ENCODE results near the gene GAS7. TPM values are rescaled to one million over a fixed set of nuclear protein-coding genes. Genes with fewer than 3 reads are reported as not detected.

GAS7 gene
- total RNA-seq, 2 donors from 2014 or later: 69.0 to 70.8 TPM

- ATAC-seq (ENCODE audit: insufficient number of reproducible peaks, low FRiP score, low read depth): no peak
- no peaks in the 10 kb centered on the region for H3K9me3 ChIP-seq
- no peak overlapping the region for H3K27ac ChIP-seq
- H3K4me3 ChIP-seq: no peak overlapping the region
- H3K27me3 ChIP-seq (replicated peaks; ENCODE audit: insufficient read depth): no peaks in the 10 kb centered on the region
- H3K4me1 ChIP-seq (ENCODE audit: control insufficient read depth in 1 of 2, low read depth in 2 of 2): no peaks in the 10 kb centered on the region
- H3K36me3 ChIP-seq: no peaks in the 10 kb centered on the region
- TF ChIP-seq, protein P1, sequence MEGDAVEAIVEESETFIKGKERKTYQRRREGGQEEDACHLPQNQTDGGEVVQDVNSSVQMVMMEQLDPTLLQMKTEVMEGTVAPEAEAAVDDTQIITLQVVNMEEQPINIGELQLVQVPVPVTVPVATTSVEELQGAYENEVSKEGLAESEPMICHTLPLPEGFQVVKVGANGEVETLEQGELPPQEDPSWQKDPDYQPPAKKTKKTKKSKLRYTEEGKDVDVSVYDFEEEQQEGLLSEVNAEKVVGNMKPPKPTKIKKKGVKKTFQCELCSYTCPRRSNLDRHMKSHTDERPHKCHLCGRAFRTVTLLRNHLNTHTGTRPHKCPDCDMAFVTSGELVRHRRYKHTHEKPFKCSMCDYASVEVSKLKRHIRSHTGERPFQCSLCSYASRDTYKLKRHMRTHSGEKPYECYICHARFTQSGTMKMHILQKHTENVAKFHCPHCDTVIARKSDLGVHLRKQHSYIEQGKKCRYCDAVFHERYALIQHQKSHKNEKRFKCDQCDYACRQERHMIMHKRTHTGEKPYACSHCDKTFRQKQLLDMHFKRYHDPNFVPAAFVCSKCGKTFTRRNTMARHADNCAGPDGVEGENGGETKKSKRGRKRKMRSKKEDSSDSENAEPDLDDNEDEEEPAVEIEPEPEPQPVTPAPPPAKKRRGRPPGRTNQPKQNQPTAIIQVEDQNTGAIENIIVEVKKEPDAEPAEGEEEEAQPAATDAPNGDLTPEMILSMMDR (IDR thresholded peaks at IDR 0.05): no peak
- DNase-seq (ENCODE audit: low spot score): no peak
These were observed 105.8 kb downstream of the GAS7 start for GRCh38 chr17:10092595-10092994.

DNA sequence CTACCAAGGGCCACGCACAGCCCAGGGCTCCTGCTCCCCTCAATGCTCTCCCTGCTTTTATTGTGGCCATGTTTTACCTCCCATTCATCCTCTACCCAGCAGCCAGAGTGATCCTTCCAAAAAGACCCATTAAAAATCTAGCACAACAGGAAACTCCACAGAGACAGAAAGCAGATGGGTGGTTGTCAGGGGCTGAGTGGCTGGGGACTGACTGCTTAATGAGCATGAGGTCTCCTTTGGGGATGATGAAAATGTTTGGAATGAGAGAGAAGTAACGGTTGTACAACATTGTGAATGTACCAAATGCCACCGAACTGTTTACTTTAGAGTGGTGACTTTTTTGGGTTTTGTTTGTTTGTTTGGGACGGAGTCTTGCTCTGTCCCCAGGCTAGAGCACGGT, 107.4 kb downstream of the GAS7 start:
- ATAC-seq (ENCODE audit: insufficient number of reproducible peaks, low FRiP score, low read depth) (no peak), DNase-seq (ENCODE audit: low spot score) (no peak)
- H3K4me3 ChIP-seq: no peak overlapping the region
- H3K36me3 ChIP-seq: no peaks in the 10 kb centered on the region
- peaks cover 0 to 4% of the 10 kb centered on the region in 2 donors for H3K4me1 ChIP-seq (ENCODE audit: control insufficient read depth in 1 of 2, low read depth in 2 of 2)
- H3K9me3 ChIP-seq: no peaks in the 10 kb centered on the region
- H3K27ac ChIP-seq: no peak overlapping the region
- TF ChIP-seq, protein P1 (IDR thresholded peaks at IDR 0.05): no peak
- no peaks in the 10 kb centered on the region for H3K27me3 ChIP-seq (replicated peaks; ENCODE audit: insufficient read depth)

- DNase-seq (ENCODE audit: low spot score): no peak
These were observed 109.1 kb downstream of the GAS7 start for GRCh38 chr17:10089196-10089804.

DNA sequence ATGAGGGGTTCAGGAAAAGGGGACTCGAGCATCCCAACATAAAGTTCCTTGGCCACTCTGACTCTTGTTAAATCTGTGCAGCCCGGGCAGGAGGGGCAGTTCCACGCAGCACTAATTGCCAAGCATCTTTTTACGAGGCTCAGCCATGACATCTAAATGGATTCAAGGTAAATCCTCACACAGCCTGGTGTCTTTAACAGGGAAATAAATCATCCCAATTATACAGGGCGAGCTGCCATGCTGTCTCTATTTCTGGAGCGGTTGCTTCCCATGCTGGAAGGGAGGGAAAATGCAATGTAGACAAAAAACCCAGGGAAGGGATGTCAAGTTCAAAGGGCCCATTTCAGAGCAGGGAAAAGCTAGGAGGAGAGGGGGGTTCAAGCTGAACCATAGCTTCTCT, 110.0 kb downstream of the GAS7 start:
- H3K27me3 ChIP-seq (replicated peaks; ENCODE audit: insufficient read depth): no peaks in the 10 kb centered on the region
- no peak overlapping the region for H3K4me3 ChIP-seq
- H3K36me3 ChIP-seq: no peaks in the 10 kb centered on the region
- no peaks in the 10 kb centered on the region for H3K9me3 ChIP-seq
- ATAC-seq (ENCODE audit: insufficient number of reproducible peaks, low FRiP score, low read depth) (no peak), DNase-seq (ENCODE audit: low spot score) (no peak)
- H3K27ac ChIP-seq: no peak overlapping the region
- TF ChIP-seq, protein P1 (IDR thresholded peaks at IDR 0.05): no peak
- H3K4me1 ChIP-seq (ENCODE audit: control insufficient read depth in 1 of 2, low read depth in 2 of 2): peaks cover 0 to 7% of the 10 kb centered on the region in 2 donors

More at GRCh38 chr17:10089196-10089804, 109.1 kb downstream of the GAS7 start:
- H3K4me3 ChIP-seq: no peak overlapping the region
- H3K36me3 ChIP-seq: no peaks in the 10 kb centered on the region
- no peaks in the 10 kb centered on the region for H3K27me3 ChIP-seq (replicated peaks; ENCODE audit: insufficient read depth)
- TF ChIP-seq, protein P1 (IDR thresholded peaks at IDR 0.05): no peak
- peaks cover 0 to 7% of the 10 kb centered on the region in 2 donors for H3K4me1 ChIP-seq (ENCODE audit: control insufficient read depth in 1 of 2, low read depth in 2 of 2)
- no peak overlapping the region for H3K27ac ChIP-seq
- ATAC-seq (ENCODE audit: insufficient number of reproducible peaks, low FRiP score, low read depth): no peak
- H3K9me3 ChIP-seq: no peaks in the 10 kb centered on the region

GRCh38 chr17:10087355-10087754, 111.1 kb downstream of the GAS7 start:
- no peak overlapping the region for H3K4me3 ChIP-seq
- no peak overlapping the region for H3K27ac ChIP-seq
- peaks cover 0 to 7% of the 10 kb centered on the region in 2 donors for H3K4me1 ChIP-seq (ENCODE audit: control insufficient read depth in 1 of 2, low read depth in 2 of 2)
- TF ChIP-seq, protein P1 (IDR thresholded peaks at IDR 0.05): no peak
- H3K36me3 ChIP-seq: no peaks in the 10 kb centered on the region
- ATAC-seq (ENCODE audit: insufficient number of reproducible peaks, low FRiP score, low read depth) (no peak), DNase-seq (ENCODE audit: low spot score) (no peak)
- no peaks in the 10 kb centered on the region for H3K9me3 ChIP-seq
- no peaks in the 10 kb centered on the region for H3K27me3 ChIP-seq (replicated peaks; ENCODE audit: insufficient read depth)

Measured in thoracic aorta (tissue), 2 donors.